Pancreas (tissue), 10 donors: ENCODE results near the gene PRKCE. TPM values are rescaled to one million over a fixed set of nuclear protein-coding genes. Genes with fewer than 3 reads are reported as not detected.

Experiments used
- ATAC-seq, 4 donors: fragments of 200-7000 bp; cut with Tn5 transposase; one replicate each; pipeline versions ENCODE4 v1.8.0 to v1.9.1; 2020; ENCODE audit warnings: mild to moderate bottlenecking in 4 of 4, moderate library complexity in 4 of 4
- DNase-seq, 6 donors: peaks; one replicate each; pipeline ENCODE4 v3.0.0-alpha.2; 2020
- FAIRE-seq: peaks from 2 replicates; lab custom pipeline; 2012; peaks lifted over from hg19 to GRCh38; lab: Jason Lieb, UNC
- H3K27ac ChIP-seq, 4 donors: fragments of 200-600 bp; sonication (generic); 1 replicate in 3 of 4; 2 replicates in 1 of 4; pipeline versions ENCODE4 v1.5.0 to v1.8.0; 2020
- H3K27me3 ChIP-seq, 4 donors: fragments of 200-600 bp; one replicate each; pipeline ENCODE4 v1.8.0; 2021
- H3K36me3 ChIP-seq, 3 donors: fragments of 200-600 bp; sonication (generic) in 1 of 3; one replicate each; pipeline versions ENCODE4 v1.5.0 to v1.8.0; 2020 to 2021
- H3K4me1 ChIP-seq, 3 donors: fragments of 200-600 bp; one replicate each; pipeline ENCODE4 v1.8.0; 2021
- H3K4me3 ChIP-seq, 4 donors: fragments of 200-600 bp; sonication (generic) in 2 of 4; one replicate each; pipeline versions ENCODE4 v1.5.0 to v1.8.0; 2020 to 2021
- H3K9me3 ChIP-seq, 4 donors: fragments of 200-600 bp; one replicate each; pipeline ENCODE4 v1.8.0; 2021
- WGBS, 2 donors: extraction: QIAGEN DNeasy Blood & Tissue Kit; methylation state at CpG; one replicate each; pipeline ENCODE4 v1.1.7; 2013; 5-methylcytosine and 5-hydroxymethylcytosine counted together
- intact Hi-C, 3 donors: fragments of 100-400 bp; cut with DNase I; formaldehyde crosslinking; loops; one replicate each; pipeline versions ENCODE4 v1.11.1 to v1.14.2; 2022
- polyA plus RNA-seq, 2 donors: library from polyadenylated mRNA; stranded (reverse); fragments of 200-250 nt; gene quantifications; one replicate each; pipeline ENCODE4 v1.2.3, GENCODE V29; 2013
- total RNA-seq, 6 donors: library from RNA; stranded (reverse); fragmentation: NEBNext Ultra II Directional in 4 of 6; extraction: Animal tissue kit (Norgen Biotek cat#: 25700) in 4 of 6; gene quantifications; one replicate each; pipeline versions ENCODE4 v1.2.1 to v1.2.4, GENCODE V29; 2021 to 2023
- TF ChIP-seq, protein P1 (sequence below), 4 donors: fragments of 200-600 bp; sonication (generic) in 3 of 4; IDR thresholded peaks; one replicate each; pipeline versions ENCODE4 v1.5.0 to v1.8.0; 2021; ENCODE audit warnings: antibody characterized with exemption in 4 of 4
- donor health status: healthy with polysubstance abuse.
- donor health status: DM: no; HTN: no; CAD: no; lungs with moderate emphysema.
- donor health status: DM: no; HTN: no; CAD: no.
- donor health status: control.
- donor health status: control.
- donor health status: Bipolar disorder and iron deficiency.
- donor health status: DM: yes; HTN: yes; CAD: no.
- donor health status: DM: no; HTN: no; CAD: no.
- donor health status: DM: no; HTN: no; CAD: no.
- donor health status: DM: yes; HTN: yes; CAD: no.

The PRKCE gene
- total and polyA plus RNA-seq, 8 donors = 4.0 to 19.4 (median 10.0) TPM

DNA sequence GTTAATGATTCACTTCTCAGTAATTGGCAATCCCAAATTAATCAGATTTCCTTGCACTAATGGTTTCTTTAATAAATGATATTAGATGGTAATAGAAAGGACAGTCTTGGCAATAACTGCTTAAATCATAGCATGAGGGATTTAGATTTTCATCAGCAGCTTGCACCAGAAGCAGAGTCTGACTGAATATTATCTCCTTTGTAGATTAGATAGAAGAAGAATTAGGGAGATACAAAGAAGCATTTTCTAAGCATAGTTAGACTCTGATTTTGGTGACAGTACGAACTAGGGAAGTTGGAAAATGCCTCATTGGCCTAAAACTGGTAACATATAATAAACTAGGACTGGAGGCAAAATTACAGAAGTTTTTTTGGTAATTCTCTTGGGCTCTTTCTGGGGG, 412.9 kb downstream of the PRKCE start:
- intact Hi-C loops = loop anchor here in 1 of 3 donors (10.0 kb wide), 2 partner anchors 230 to 300 kb away; partner anchors contain the start of gene EPAS1
- no peak for DNase-seq
- no peaks in the 10 kb centered on the region for H3K27me3 ChIP-seq
- WGBS, 2 donors = 91 to 97% methylated on average over 1 of the region's 1 CpG
- TF ChIP-seq, protein P1, sequence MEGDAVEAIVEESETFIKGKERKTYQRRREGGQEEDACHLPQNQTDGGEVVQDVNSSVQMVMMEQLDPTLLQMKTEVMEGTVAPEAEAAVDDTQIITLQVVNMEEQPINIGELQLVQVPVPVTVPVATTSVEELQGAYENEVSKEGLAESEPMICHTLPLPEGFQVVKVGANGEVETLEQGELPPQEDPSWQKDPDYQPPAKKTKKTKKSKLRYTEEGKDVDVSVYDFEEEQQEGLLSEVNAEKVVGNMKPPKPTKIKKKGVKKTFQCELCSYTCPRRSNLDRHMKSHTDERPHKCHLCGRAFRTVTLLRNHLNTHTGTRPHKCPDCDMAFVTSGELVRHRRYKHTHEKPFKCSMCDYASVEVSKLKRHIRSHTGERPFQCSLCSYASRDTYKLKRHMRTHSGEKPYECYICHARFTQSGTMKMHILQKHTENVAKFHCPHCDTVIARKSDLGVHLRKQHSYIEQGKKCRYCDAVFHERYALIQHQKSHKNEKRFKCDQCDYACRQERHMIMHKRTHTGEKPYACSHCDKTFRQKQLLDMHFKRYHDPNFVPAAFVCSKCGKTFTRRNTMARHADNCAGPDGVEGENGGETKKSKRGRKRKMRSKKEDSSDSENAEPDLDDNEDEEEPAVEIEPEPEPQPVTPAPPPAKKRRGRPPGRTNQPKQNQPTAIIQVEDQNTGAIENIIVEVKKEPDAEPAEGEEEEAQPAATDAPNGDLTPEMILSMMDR (IDR thresholded peaks at IDR 0.05) = no peak
- H3K4me3 ChIP-seq = no peak overlapping the region
- no peak overlapping the region for H3K27ac ChIP-seq
- no peak for FAIRE-seq
- H3K4me1 ChIP-seq = peaks cover 0 to 3% (median 0%) of the 10 kb centered on the region in 3 donors
- ATAC-seq = no peak
- no peaks in the 10 kb centered on the region for H3K9me3 ChIP-seq
- no peaks in the 10 kb centered on the region for H3K36me3 ChIP-seq

DNA sequence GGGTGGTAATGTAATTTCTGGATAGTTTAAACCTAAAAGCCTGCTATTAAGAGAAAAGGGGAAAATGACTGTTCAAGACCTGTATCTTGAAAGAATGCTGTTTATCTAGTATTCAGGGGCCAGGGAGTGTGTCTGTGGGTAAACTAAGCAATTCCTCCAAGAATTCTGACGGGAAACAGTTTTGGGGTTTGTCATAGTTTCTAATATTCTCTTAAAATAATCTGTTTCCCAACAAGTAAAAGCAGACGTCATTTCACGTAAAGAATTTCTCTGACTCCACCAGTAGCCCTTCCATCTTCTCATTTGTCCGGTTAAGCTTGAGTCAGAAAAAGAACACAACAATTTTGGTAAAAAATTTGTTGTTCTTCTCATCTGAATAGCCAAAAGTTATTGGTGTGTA, 413.7 kb downstream of the PRKCE start:
- WGBS, 2 donors = 92 to 96% methylated on average over 4 of the region's 4 CpGs
- FAIRE-seq (no peak), DNase-seq (no peak), ATAC-seq (no peak)
- Histone ChIP-seq H3K27ac (no peak overlapping the region), H3K4me3 (no peak overlapping the region), H3K9me3 (no peaks in the 10 kb centered on the region), H3K27me3 (no peaks in the 10 kb centered on the region), H3K36me3 (no peaks in the 10 kb centered on the region), H3K4me1 (peaks cover 0 to 3% (median 0%) of the 10 kb centered on the region in 3 donors)
- TF ChIP-seq, protein P1 (IDR thresholded peaks at IDR 0.05) = no peak
- intact Hi-C loops = loop anchor here in 1 of 3 donors (10.0 kb wide), 2 partner anchors 230 to 300 kb away; partner anchors contain the start of gene EPAS1

DNA sequence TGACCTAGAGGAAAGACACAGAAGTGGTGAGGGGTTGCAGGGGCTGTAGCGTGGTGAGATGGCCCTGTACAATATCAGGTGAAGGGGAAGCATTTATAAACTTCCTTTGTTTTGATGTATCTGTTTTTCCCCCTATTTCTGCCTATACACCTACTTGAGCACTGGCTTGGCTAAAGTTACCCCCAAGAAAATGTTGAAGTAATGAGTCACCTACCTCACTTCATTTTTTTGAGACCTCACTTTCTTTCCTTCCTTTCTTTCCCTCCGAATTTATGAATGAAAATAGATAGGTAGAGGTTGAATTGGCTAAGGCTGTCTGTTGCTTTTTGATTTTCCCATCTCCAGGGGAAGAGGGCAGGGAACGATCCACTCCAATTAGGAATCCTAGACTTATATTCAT, 414.6 kb downstream of the PRKCE start:
- no peak for FAIRE-seq
- Histone ChIP-seq H3K27ac (no peak overlapping the region), H3K36me3 (no peaks in the 10 kb centered on the region), H3K27me3 (no peaks in the 10 kb centered on the region), H3K9me3 (no peaks in the 10 kb centered on the region), H3K4me3 (no peak overlapping the region), H3K4me1 (peaks cover 0 to 3% (median 0%) of the 10 kb centered on the region in 3 donors)
- TF ChIP-seq, protein P1 (IDR thresholded peaks at IDR 0.05) = no peak
- WGBS, 2 donors = 80 to 88% methylated on average over 3 of the region's 3 CpGs
- intact Hi-C loops = loop anchor here in 1 of 3 donors (10.0 kb wide), 2 partner anchors 229 to 299 kb away; partner anchors contain the start of gene EPAS1
- no peak for ATAC-seq
- no peak for DNase-seq

DNA sequence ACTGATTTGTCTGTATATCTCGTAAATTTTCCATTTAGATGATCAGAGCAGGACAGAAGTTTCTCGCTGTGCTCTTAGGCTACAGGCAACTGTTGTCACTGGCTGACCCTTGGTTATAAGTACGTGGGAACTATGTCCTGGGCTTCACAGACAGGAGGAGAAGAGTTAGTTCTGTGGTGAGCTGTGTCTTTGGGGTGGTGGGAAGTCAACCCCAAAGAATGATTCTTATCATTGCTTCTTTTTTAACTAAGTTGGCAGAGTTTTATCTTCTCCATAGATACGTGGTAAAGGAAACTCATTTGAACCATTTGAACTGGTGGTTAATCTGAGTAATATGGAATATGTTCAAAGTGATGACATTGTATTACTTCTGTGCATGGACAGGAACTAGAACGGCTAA, 415.1 kb downstream of the PRKCE start:
- DNase-seq = no peak
- no peak for FAIRE-seq
- no peak for ATAC-seq
- 88 to 91% methylated on average over 5 of the region's 5 CpGs for WGBS, 2 donors
- peaks cover 0 to 3% (median 0%) of the 10 kb centered on the region in 3 donors for H3K4me1 ChIP-seq
- H3K27me3 ChIP-seq = no peaks in the 10 kb centered on the region
- H3K9me3 ChIP-seq = no peaks in the 10 kb centered on the region
- TF ChIP-seq, protein P1 (IDR thresholded peaks at IDR 0.05) = no peak
- H3K4me3 ChIP-seq = no peak overlapping the region
- no peaks in the 10 kb centered on the region for H3K36me3 ChIP-seq
- intact Hi-C loops = loop anchor here in 1 of 3 donors (10.0 kb wide), 2 partner anchors 228 to 298 kb away; partner anchors contain the start of gene EPAS1
- H3K27ac ChIP-seq = no peak overlapping the region

DNA sequence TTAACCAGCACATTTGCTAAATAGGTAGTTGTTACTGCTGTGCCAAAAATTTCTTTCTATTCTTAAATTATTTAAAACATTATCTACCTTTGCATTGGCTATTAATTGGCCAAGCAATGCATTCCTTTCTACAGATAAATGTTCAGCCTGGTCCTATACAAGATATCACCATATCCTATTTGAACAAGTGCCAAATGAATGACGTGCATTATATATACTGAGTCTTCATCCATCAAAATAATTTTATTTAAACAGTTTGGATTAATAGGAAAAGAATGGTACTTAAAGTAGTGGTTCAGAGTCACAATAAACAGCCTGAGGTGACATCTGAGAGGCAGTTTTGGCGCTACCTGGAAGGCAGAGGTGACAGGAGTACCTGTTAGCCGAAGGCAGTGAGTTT, 415.6 kb downstream of the PRKCE start:
- Histone ChIP-seq H3K9me3 (no peaks in the 10 kb centered on the region), H3K4me3 (no peak overlapping the region), H3K27ac (no peak overlapping the region), H3K4me1 (peaks cover 0 to 3% (median 0%) of the 10 kb centered on the region in 3 donors), H3K36me3 (no peaks in the 10 kb centered on the region), H3K27me3 (no peaks in the 10 kb centered on the region)
- DNase-seq = no peak
- TF ChIP-seq, protein P1 (IDR thresholded peaks at IDR 0.05) = no peak
- ATAC-seq = no peak
- FAIRE-seq = no peak
- 78 to 83% methylated on average over 3 of the region's 3 CpGs for WGBS, 2 donors
- intact Hi-C loops = loop anchor here in 1 of 3 donors (10.0 kb wide), 2 partner anchors 228 to 298 kb away; partner anchors contain the start of gene EPAS1
